ENCODE measurements around the gene KIRREL1.

GRCh38 chr1:158080066-158080465 lies 86.6 kb downstream of the KIRREL1 start:
- TF ChIP-seq CTCF (IDR thresholded peaks at IDR 0.05) = no peak
- TF ChIP-seq POLR2AphosphoS5 (IDR thresholded peaks at IDR 0.05; ENCODE audit: insufficient read depth in 1 of 2, low read depth in 1 of 2) = no peak
